HepG2 (cell line): ENCODE data around the gene CAPZB. TPM values are rescaled to one million over a fixed set of nuclear protein-coding genes. Genes with fewer than 3 reads are reported as not detected.

ENCODE experiments used
- ATF7 ChIP-seq, 2 experiments: fragments of 450-650 bp in 1 of 2; sonication (generic) in 1 of 2; formaldehyde crosslinking in 1 of 2; IDR thresholded peaks; 2 replicates each; pipeline versions ENCODE4 v1.4.0 to v1.6.1; 2016 to 2020; ENCODE audit warnings: antibody characterized with exemption in 1 of 2, mild to moderate bottlenecking in 1 of 2, missing genetic modification reagents in 1 of 2
- FOXM1 ChIP-seq: sonication (generic); formaldehyde crosslinking; IDR thresholded peaks from 2 replicates; pipeline ENCODE4 v1.5.0; 2020; ENCODE audit warnings: missing genetic modification reagents
- NFE2L1 ChIP-seq: sonication (generic); formaldehyde crosslinking; IDR thresholded peaks from 2 replicates; pipeline ENCODE4 v1.4.0; 2020; ENCODE audit warnings: missing genetic modification reagents, mild to moderate bottlenecking, borderline replicate concordance
- NKX3-1 ChIP-seq: sonication (generic); formaldehyde crosslinking; IDR thresholded peaks from 2 replicates; pipeline ENCODE4 v1.5.0; 2020; ENCODE audit warnings: missing genetic modification reagents
- SATB2 ChIP-seq: sonication (generic); formaldehyde crosslinking; IDR thresholded peaks from 2 replicates; pipeline ENCODE4 v1.5.0; 2020; ENCODE audit warnings: missing genetic modification reagents
- TERF1 ChIP-seq: sonication (generic); formaldehyde crosslinking; IDR thresholded peaks from 2 replicates; pipeline ENCODE4 v1.8.0; 2022; ENCODE audit warnings: mild to moderate bottlenecking, missing genetic modification reagents, moderate library complexity
- THAP8 ChIP-seq: sonication (generic); formaldehyde crosslinking; IDR thresholded peaks from 2 replicates; pipeline ENCODE4 v1.5.1; 2020; ENCODE audit warnings: missing genetic modification reagents, mild to moderate bottlenecking, borderline replicate concordance
- TRAFD1 ChIP-seq: sonication (generic); formaldehyde crosslinking; IDR thresholded peaks from 2 replicates; pipeline ENCODE4 v1.5.1; 2020; ENCODE audit warnings: missing genetic modification reagents, mild to moderate bottlenecking, borderline replicate concordance
- ZBTB42 ChIP-seq: sonication (generic); formaldehyde crosslinking; IDR thresholded peaks from 2 replicates; pipeline ENCODE4 v1.5.0; 2020; ENCODE audit warnings: mild to moderate bottlenecking, missing genetic modification reagents
- ZKSCAN1 ChIP-seq: fragments of 150-350 bp; IDR thresholded peaks from 2 replicates; pipeline ENCODE4 v1.6.1; 2014; ENCODE audit warnings: low read length
- ZNF451 ChIP-seq: sonication (generic); formaldehyde crosslinking; IDR thresholded peaks from 2 replicates; pipeline ENCODE4 v1.5.0; 2020; ENCODE audit warnings: mild to moderate bottlenecking, missing genetic modification reagents
- ZNF646 ChIP-seq: sonication (generic); formaldehyde crosslinking; IDR thresholded peaks from 2 replicates; pipeline ENCODE4 v1.9.0; 2021; ENCODE audit warnings: mild to moderate bottlenecking, missing genetic modification reagents
- ZNF704 ChIP-seq: sonication (generic); formaldehyde crosslinking; IDR thresholded peaks from 2 replicates; pipeline ENCODE4 v1.8.1; 2023; ENCODE audit warnings: mild to moderate bottlenecking, inconsistent platforms, moderate library complexity, missing genetic modification reagents, borderline replicate concordance
- ZNF790 ChIP-seq: sonication (generic); formaldehyde crosslinking; IDR thresholded peaks from 2 replicates; pipeline ENCODE4 v1.8.0; 2022; ENCODE audit warnings: missing genetic modification reagents, mild to moderate bottlenecking, borderline replicate concordance
- ZNF800 ChIP-seq: sonication (generic); formaldehyde crosslinking; IDR thresholded peaks from 2 replicates; pipeline ENCODE4 v1.4.0; 2020; ENCODE audit warnings: missing genetic modification reagents
- ZZZ3 ChIP-seq: sonication (generic); formaldehyde crosslinking; IDR thresholded peaks from 2 replicates; pipeline ENCODE4 v1.4.0; 2020; ENCODE audit warnings: missing genetic modification reagents, mild to moderate bottlenecking, borderline replicate concordance
- polyA plus RNA-seq, 8 experiments: library from polyadenylated mRNA; depleted of rRNA in 3 of 8; stranded (reverse) in 7 of 8; unstranded in 1 of 8; fragments of >200 nt; fragmentation: Illumina TruSeq in 4 of 8; extraction: Trizol in 4 of 8; gene quantifications; 2 replicates each; pipeline versions ENCODE4 v1.2.1 to v1.2.3, GENCODE V29; 2011 to 2016; ENCODE audit warnings: low read depth in 4 of 8, missing spikeins in 1 of 8, mixed read lengths in 1 of 8; ENCODE audit not compliant: insufficient read depth in 1 of 8
- total RNA-seq, 5 experiments: library from RNA; depleted of rRNA; stranded (reverse); fragments of >200 nt; fragmentation: Illumina TruSeq; extraction: Trizol; gene quantifications; 2 replicates each; pipeline ENCODE4 v1.2.3, GENCODE V29; 2016; ENCODE audit warnings: low read depth in 1 of 5

CAPZB gene
- total and polyA plus RNA-seq, 2 of the 13 experiments (the other 11 are each of a cell fraction or from before 2014, with no cell fraction given), result 58.9 to 76.9 TPM

GRCh38 chr1:19387045-19387467 is 98.3 kb downstream of the CAPZB start (continued):
- no peak; the same call in 1 of the 2 replicates for TF ChIP-seq ZKSCAN1
- TF ChIP-seq ZNF451, result no peak
- no peak for TF ChIP-seq NFE2L1
- no peak for TF ChIP-seq ZNF790 (CRISPR knock-in tag)
- TF ChIP-seq NKX3-1 (CRISPR knock-in tag), result no peak
- TF ChIP-seq ZNF800 (CRISPR knock-in tag), result no peak
- no peak for TF ChIP-seq TERF1 (CRISPR knock-in tag)
- TF ChIP-seq ATF7 (IDR thresholded peaks at IDR 0.05), result no peak
- no peak for TF ChIP-seq ATF7 (CRISPR knock-in tag; IDR thresholded peaks at IDR 0.05)
- no peak for TF ChIP-seq THAP8 (CRISPR knock-in tag)
- TF ChIP-seq ZNF646 (CRISPR knock-in tag), result no peak
- TF ChIP-seq FOXM1 (CRISPR knock-in tag), result no peak
- no peak for TF ChIP-seq ZNF704 (CRISPR knock-in tag)
- TF ChIP-seq ZZZ3 (CRISPR knock-in tag), result no peak
- no peak for TF ChIP-seq ZBTB42
- TF ChIP-seq SATB2, result no peak
- no peak for TF ChIP-seq TRAFD1 (CRISPR knock-in tag)
